Measurements from ENCODE around the gene SCO1. TPM values are rescaled to one million over a fixed set of nuclear protein-coding genes. Genes with fewer than 3 reads are reported as not detected.
A peak's percentile ranks its signal among the peaks of the same experiment; 100 is the strongest.

SCO1 gene
- total and polyA plus RNA-seq, 2 donors from 2014 or later = 27.0 to 34.9 TPM

GRCh38 chr17:10729334-10730193 is 32.2 kb upstream of the SCO1 start, which contains the start of gene TMEM220:
Gene TMEM220, minus strand, starts transcription at chr17:10730023. Its CDS starts 172 bp downstream, at chr17:10729851.
- no peak for TF ChIP-seq CTCF (IDR thresholded peaks at IDR 0.05; ENCODE audit: borderline replicate concordance, extremely low read depth, insufficient read depth)
- intact Hi-C loops (cut with DNase I) = no loop called here
- Histone ChIP-seq H3K36me3 (ENCODE audit: control insufficient read depth in 2 of 3, insufficient read depth in 3 of 3, low read length in 3 of 3) (peaks cover 3 to 9% (median 3%) of the 10 kb centered on the region in 3 donors), H3K27me3 (ENCODE audit: control insufficient read depth, insufficient read depth, low read length) (no peaks in the 10 kb centered on the region), H3K9ac (ENCODE audit: low read length in 3 of 3) (peak within 1 kb of the TSS; percentile 48 to 62 (median 51)), H3K4me1 (ENCODE audit: control insufficient read depth in 2 of 3, insufficient read depth in 2 of 3, low read depth in 1 of 3, low read length in 3 of 3) (no peaks in the 10 kb centered on the region), H3K4me3 (ENCODE audit: low read length in 3 of 3) (peak within 1 kb of the TSS; percentile 57 to 73 (median 65)), H3K27ac (ENCODE audit: low read depth in 2 of 2, low read length in 2 of 2) (peak within 1 kb of the TSS; percentile 95 to 96), H3K9me3 (ENCODE audit: control insufficient read depth in 2 of 3, insufficient read depth in 1 of 3, low read length in 3 of 3) (no peaks in the 10 kb centered on the region)
- DNase-seq (peak; percentile 80 to 93 (median 90)), FAIRE-seq (no peak)

- Histone ChIP-seq H3K4me1 (ENCODE audit: control insufficient read depth in 2 of 3, insufficient read depth in 2 of 3, low read depth in 1 of 3, low read length in 3 of 3) (no peaks in the 10 kb centered on the region), H3K27me3 (ENCODE audit: control insufficient read depth, insufficient read depth, low read length) (no peaks in the 10 kb centered on the region), H3K36me3 (ENCODE audit: control insufficient read depth in 2 of 3, insufficient read depth in 3 of 3, low read length in 3 of 3) (peaks cover 3 to 9% (median 3%) of the 10 kb centered on the region in 3 donors), H3K9ac (ENCODE audit: low read length in 3 of 3) (no peak overlapping the region), H3K4me3 (ENCODE audit: low read length in 3 of 3) (no peak overlapping the region), H3K9me3 (ENCODE audit: control insufficient read depth in 2 of 3, insufficient read depth in 1 of 3, low read length in 3 of 3) (no peaks in the 10 kb centered on the region), H3K27ac (ENCODE audit: low read depth in 2 of 2, low read length in 2 of 2) (no peak overlapping the region)
- TF ChIP-seq CTCF (IDR thresholded peaks at IDR 0.05; ENCODE audit: borderline replicate concordance, extremely low read depth, insufficient read depth) = no peak
- DNase-seq = no peak
- FAIRE-seq = no peak
- intact Hi-C loops (cut with DNase I) = no loop called here
Measured at GRCh38 chr17:10728331-10728892, 31.1 kb upstream of the SCO1 start.

- Histone ChIP-seq H3K9ac (ENCODE audit: low read length in 3 of 3) (no peak overlapping the region), H3K27me3 (ENCODE audit: control insufficient read depth, insufficient read depth, low read length) (no peaks in the 10 kb centered on the region), H3K36me3 (ENCODE audit: control insufficient read depth in 2 of 3, insufficient read depth in 3 of 3, low read length in 3 of 3) (peaks cover 3 to 9% (median 8%) of the 10 kb centered on the region in 3 donors), H3K27ac (ENCODE audit: low read depth in 2 of 2, low read length in 2 of 2) (no peak overlapping the region), H3K4me3 (ENCODE audit: low read length in 3 of 3) (no peak overlapping the region), H3K9me3 (ENCODE audit: control insufficient read depth in 2 of 3, insufficient read depth in 1 of 3, low read length in 3 of 3) (no peaks in the 10 kb centered on the region), H3K4me1 (ENCODE audit: control insufficient read depth in 2 of 3, insufficient read depth in 2 of 3, low read depth in 1 of 3, low read length in 3 of 3) (no peaks in the 10 kb centered on the region)
- intact Hi-C loops (cut with DNase I) = no loop called here
- TF ChIP-seq CTCF (IDR thresholded peaks at IDR 0.05; ENCODE audit: borderline replicate concordance, extremely low read depth, insufficient read depth) = no peak
- DNase-seq (no peak), FAIRE-seq (no peak)
Measured at GRCh38 chr17:10727192-10727591, 29.9 kb upstream of the SCO1 start.

Data from kidney (tissue), 14 donors.